Measurements from ENCODE around the gene TMEM245. TPM values are rescaled to one million over a fixed set of nuclear protein-coding genes. Genes with fewer than 3 reads are reported as not detected.

Gene TMEM245
- total RNA-seq, 1 experiment from 2014 or later: 23.7 TPM

GRCh38 chr9:109052416-109052815 lies 67.3 kb downstream of the TMEM245 start:
- Histone ChIP-seq H4K20me1 (ENCODE audit: low read length) (no peaks in the 10 kb centered on the region), H3K4me2 (ENCODE audit: low read length) (no peak overlapping the region), H3K9me3 (ENCODE audit: low read length) (no peaks in the 10 kb centered on the region), H3K79me2 (ENCODE audit: low read length) (no peaks in the 10 kb centered on the region), H3F3A (ENCODE audit: low read length, unreplicated experiment) (no peaks in the 10 kb centered on the region), H3K27me3 (ENCODE audit: low read length) (no peaks in the 10 kb centered on the region), H3K9me2 (replicated peaks; ENCODE audit: low read length) (no peaks in the 10 kb centered on the region), H2AFZ (ENCODE audit: low read length) (no peak overlapping the region), H3K9ac (ENCODE audit: low read length) (no peak overlapping the region), H3K4me1 (ENCODE audit: insufficient read depth, low read length) (no peaks in the 10 kb centered on the region), H3K4me3 (ENCODE audit: low read length) (no peak overlapping the region), H3K27ac (ENCODE audit: low read length) (no peak overlapping the region), H3K36me3 (ENCODE audit: low read depth, low read length) (peaks cover 19% of the 10 kb centered on the region)
- BruUV-seq (replicated peaks): no TSS peak
- intact Hi-C loops (cut with micrococcal nuclease): no loop called here
- DNase-seq (no peak), ATAC-seq (no peak)
- TF ChIP-seq EZH2phosphoT487 (IDR thresholded peaks at IDR 0.05; ENCODE audit: borderline replicate concordance, low read length): no peak
- TF ChIP-seq CTCF (conservative IDR thresholded peaks at IDR 0.05; ENCODE audit: low read depth, low read length): no peak
- no peak for TF ChIP-seq EZH2 (IDR thresholded peaks at IDR 0.05; ENCODE audit: low read length, unreplicated experiment)
- ChIA-PET CTCF (no interaction called here), POLR2A (ENCODE audit: unreplicated experiment) (no interaction called here)

- no peak overlapping the region for H3K4me2 ChIP-seq (ENCODE audit: low read length)
- ChIA-PET CTCF (no interaction called here), POLR2A (ENCODE audit: unreplicated experiment) (no interaction called here)
- H4K20me1 ChIP-seq (ENCODE audit: low read length): no peaks in the 10 kb centered on the region
- H3K9ac ChIP-seq (ENCODE audit: low read length): no peak overlapping the region
- no peak overlapping the region for H3K4me3 ChIP-seq (ENCODE audit: low read length)
- DNase-seq (no peak), ATAC-seq (no peak)
- H3K79me2 ChIP-seq (ENCODE audit: low read length): no peaks in the 10 kb centered on the region
- no peak overlapping the region for H2AFZ ChIP-seq (ENCODE audit: low read length)
- H3K4me1 ChIP-seq (ENCODE audit: insufficient read depth, low read length): no peaks in the 10 kb centered on the region
- no peaks in the 10 kb centered on the region for H3F3A ChIP-seq (ENCODE audit: low read length, unreplicated experiment)
- no peak overlapping the region for H3K27ac ChIP-seq (ENCODE audit: low read length)
- no peaks in the 10 kb centered on the region for H3K9me2 ChIP-seq (replicated peaks; ENCODE audit: low read length)
- H3K27me3 ChIP-seq (ENCODE audit: low read length): no peaks in the 10 kb centered on the region
- no peak for TF ChIP-seq CTCF (conservative IDR thresholded peaks at IDR 0.05; ENCODE audit: low read depth, low read length)
- TF ChIP-seq EZH2phosphoT487 (IDR thresholded peaks at IDR 0.05; ENCODE audit: borderline replicate concordance, low read length): no peak
- no peak for TF ChIP-seq EZH2 (IDR thresholded peaks at IDR 0.05; ENCODE audit: low read length, unreplicated experiment)
- BruUV-seq (replicated peaks): no TSS peak
- H3K9me3 ChIP-seq (ENCODE audit: low read length): no peaks in the 10 kb centered on the region
- peaks cover 19% of the 10 kb centered on the region for H3K36me3 ChIP-seq (ENCODE audit: low read depth, low read length)
- intact Hi-C loops (cut with micrococcal nuclease): no loop called here
Observed at GRCh38 chr9:109051733-109052132, 68.0 kb downstream of the TMEM245 start.

GRCh38 chr9:109050444-109050843 lies 69.3 kb downstream of the TMEM245 start:
- H3K27me3 ChIP-seq (ENCODE audit: low read length): no peaks in the 10 kb centered on the region
- no peak overlapping the region for H3K4me3 ChIP-seq (ENCODE audit: low read length)
- no peaks in the 10 kb centered on the region for H3K9me3 ChIP-seq (ENCODE audit: low read length)
- H4K20me1 ChIP-seq (ENCODE audit: low read length): no peaks in the 10 kb centered on the region
- peaks cover 26% of the 10 kb centered on the region for H3K36me3 ChIP-seq (ENCODE audit: low read depth, low read length)
- DNase-seq: no peak
- no peaks in the 10 kb centered on the region for H3K4me1 ChIP-seq (ENCODE audit: insufficient read depth, low read length)
- H3K4me2 ChIP-seq (ENCODE audit: low read length): no peak overlapping the region
- H3F3A ChIP-seq (ENCODE audit: low read length, unreplicated experiment): no peaks in the 10 kb centered on the region
- no peak for TF ChIP-seq CTCF (conservative IDR thresholded peaks at IDR 0.05; ENCODE audit: low read depth, low read length)
- no peak for TF ChIP-seq EZH2 (IDR thresholded peaks at IDR 0.05; ENCODE audit: low read length, unreplicated experiment)
- TF ChIP-seq EZH2phosphoT487 (IDR thresholded peaks at IDR 0.05; ENCODE audit: borderline replicate concordance, low read length): no peak
- H3K9ac ChIP-seq (ENCODE audit: low read length): no peak overlapping the region
- POLR2A ChIA-PET (ENCODE audit: unreplicated experiment): no interaction called here
- H3K27ac ChIP-seq (ENCODE audit: low read length): no peak overlapping the region
- CTCF ChIA-PET: no interaction called here
- no peaks in the 10 kb centered on the region for H3K9me2 ChIP-seq (replicated peaks; ENCODE audit: low read length)
- H2AFZ ChIP-seq (ENCODE audit: low read length): no peak overlapping the region
- intact Hi-C loops (cut with micrococcal nuclease): no loop called here
- BruUV-seq (replicated peaks): no TSS peak
- no peak for ATAC-seq
- H3K79me2 ChIP-seq (ENCODE audit: low read length): no peaks in the 10 kb centered on the region

All from PC-3 (cell line).